H1 (cell line): ENCODE measurements around the gene SLC17A3. TPM values are rescaled to one million over a fixed set of nuclear protein-coding genes. Genes with fewer than 3 reads are reported as not detected.

Experiments
- CHD7 ChIP-seq: fragments of 300-600 bp; sonication (generic); IDR thresholded peaks from 2 replicates; pipeline ENCODE4 v1.7.1; 2012; ENCODE audit warnings: low read length, moderate library complexity, mild to moderate bottlenecking, inconsistent platforms; ENCODE audit not compliant: insufficient replicate concordance
- polyA plus RNA-seq, 7 experiments: library from polyadenylated mRNA; depleted of rRNA in 3 of 7; stranded (reverse) in 5 of 7; unstranded in 2 of 7; fragments of >200 nt in 5 of 7; fragments of 200-250 nt in 2 of 7; gene quantifications; 1 replicate in 5 of 7; 2 replicates in 1 of 7; 4 replicates in 1 of 7; pipeline versions ENCODE4 v1.2.1 to v1.2.3, GENCODE V29; 2011 to 2013; ENCODE audit warnings: missing spikeins in 2 of 7, mixed read lengths in 2 of 7
- total RNA-seq: library from RNA; stranded (reverse); fragmentation: NEBNext Ultra II Directional; extraction: Animal tissue kit (Norgen Biotek cat#: 25700); gene quantifications from 2 replicates; pipeline ENCODE4 v1.2.1, GENCODE V29; 2021

Gene SLC17A3
- total and polyA plus RNA-seq, 2 of the 8 experiments (the other 6 are each of a cell fraction or from before 2014, with no cell fraction given), result not detected

- TF ChIP-seq CHD7, result no peak
Measured at GRCh38 chr6:25816252-25816651, 57.8 kb downstream of the SLC17A3 start (continued).
